ENCODE measurements around the gene RPL38.
"Not testable (repeated sequence)": the region's sequence is repeated elsewhere in the genome, so short reads cannot be mapped to it uniquely, and the experiment has no call there.

The RPL38 gene

GRCh38 chr17:74181341-74181740 lies 22.1 kb upstream of the RPL38 start:
- no peak for DNase-seq
- in situ Hi-C loops (cut with HindIII; ENCODE audit: low pct_ligation_motif_present, low pct_unique_long_range_greater_than_20kb, low sequenced_read_pairs) = no loop called here

- DNase-seq = no peak
- in situ Hi-C loops (cut with HindIII; ENCODE audit: low pct_ligation_motif_present, low pct_unique_long_range_greater_than_20kb, low sequenced_read_pairs) = no loop called here
Observed at GRCh38 chr17:74182041-74182723, 21.3 kb upstream of the RPL38 start.

- no peak for DNase-seq
- in situ Hi-C loops (cut with HindIII; ENCODE audit: low pct_ligation_motif_present, low pct_unique_long_range_greater_than_20kb, low sequenced_read_pairs) = no loop called here
Observed at GRCh38 chr17:74183411-74183810, 20.1 kb upstream of the RPL38 start.

- no peak for DNase-seq
- in situ Hi-C loops (cut with HindIII; ENCODE audit: low pct_ligation_motif_present, low pct_unique_long_range_greater_than_20kb, low sequenced_read_pairs) = no loop called here
Observed at GRCh38 chr17:74185571-74186185, 17.8 kb upstream of the RPL38 start.

GRCh38 chr17:74186498-74186897 lies 17.0 kb upstream of the RPL38 start:
- in situ Hi-C loops (cut with HindIII; ENCODE audit: low pct_ligation_motif_present, low pct_unique_long_range_greater_than_20kb, low sequenced_read_pairs) = no loop called here
- no peak for DNase-seq

- in situ Hi-C loops (cut with HindIII; ENCODE audit: low pct_ligation_motif_present, low pct_unique_long_range_greater_than_20kb, low sequenced_read_pairs) = no loop called here
- no peak for DNase-seq
Observed at GRCh38 chr17:74187761-74188160, 15.7 kb upstream of the RPL38 start.

- DNase-seq; in situ Hi-C loops (cut with HindIII; ENCODE audit: low pct_ligation_motif_present, low pct_unique_long_range_greater_than_20kb, low sequenced_read_pairs): not testable (repeated sequence)
Observed at GRCh38 chr17:74188687-74189086, 14.8 kb upstream of the RPL38 start.

GRCh38 chr17:74190154-74190553 lies 13.3 kb upstream of the RPL38 start:
- DNase-seq = peak; percentile 63
- in situ Hi-C loops (cut with HindIII; ENCODE audit: low pct_ligation_motif_present, low pct_unique_long_range_greater_than_20kb, low sequenced_read_pairs) = no loop called here

GRCh38 chr17:74190807-74191406 lies 12.6 kb upstream of the RPL38 start:
- in situ Hi-C loops (cut with HindIII; ENCODE audit: low pct_ligation_motif_present, low pct_unique_long_range_greater_than_20kb, low sequenced_read_pairs) = no loop called here
- DNase-seq = peak; percentile 38

GRCh38 chr17:74192950-74193781 lies 10.3 kb upstream of the RPL38 start:
- in situ Hi-C loops (cut with HindIII; ENCODE audit: low pct_ligation_motif_present, low pct_unique_long_range_greater_than_20kb, low sequenced_read_pairs) = no loop called here

GRCh38 chr17:74194682-74195081 lies 8.8 kb upstream of the RPL38 start:
- in situ Hi-C loops (cut with HindIII; ENCODE audit: low pct_ligation_motif_present, low pct_unique_long_range_greater_than_20kb, low sequenced_read_pairs) = no loop called here
- DNase-seq = no peak

More at GRCh38 chr17:74192950-74193781, 10.3 kb upstream of the RPL38 start:
- peak; percentile 39 for DNase-seq

- no peak for DNase-seq
- in situ Hi-C loops (cut with HindIII; ENCODE audit: low pct_ligation_motif_present, low pct_unique_long_range_greater_than_20kb, low sequenced_read_pairs) = no loop called here
Observed at GRCh38 chr17:74196541-74197317, 6.7 kb upstream of the RPL38 start.

- no peak for DNase-seq
- in situ Hi-C loops (cut with HindIII; ENCODE audit: low pct_ligation_motif_present, low pct_unique_long_range_greater_than_20kb, low sequenced_read_pairs) = no loop called here
Observed at GRCh38 chr17:74197801-74198200, 5.7 kb upstream of the RPL38 start.

GRCh38 chr17:74198694-74199093 lies 4.8 kb upstream of the RPL38 start:
- DNase-seq = no peak
- in situ Hi-C loops (cut with HindIII; ENCODE audit: low pct_ligation_motif_present, low pct_unique_long_range_greater_than_20kb, low sequenced_read_pairs) = no loop called here

GRCh38 chr17:74199306-74200092 lies 4.0 kb upstream of the RPL38 start:
- in situ Hi-C loops (cut with HindIII; ENCODE audit: low pct_ligation_motif_present, low pct_unique_long_range_greater_than_20kb, low sequenced_read_pairs) = no loop called here
- DNase-seq = peak; percentile 67

GRCh38 chr17:74200112-74200511 lies 3.4 kb upstream of the RPL38 start:
- DNase-seq = no peak
- in situ Hi-C loops (cut with HindIII; ENCODE audit: low pct_ligation_motif_present, low pct_unique_long_range_greater_than_20kb, low sequenced_read_pairs) = no loop called here

GRCh38 chr17:74201250-74201649 lies 2.2 kb upstream of the RPL38 start:
- in situ Hi-C loops (cut with HindIII; ENCODE audit: low pct_ligation_motif_present, low pct_unique_long_range_greater_than_20kb, low sequenced_read_pairs) = no loop called here

GRCh38 chr17:74201948-74202347 lies 1.5 kb upstream of the RPL38 start:
- DNase-seq = no peak
- in situ Hi-C loops (cut with HindIII; ENCODE audit: low pct_ligation_motif_present, low pct_unique_long_range_greater_than_20kb, low sequenced_read_pairs) = no loop called here

More at GRCh38 chr17:74201250-74201649, 2.2 kb upstream of the RPL38 start:
- no peak for DNase-seq
